Lower leg skin (tissue), 4 donors: ENCODE measurements around the gene CPVL. TPM values are rescaled to one million over a fixed set of nuclear protein-coding genes. Genes with fewer than 3 reads are reported as not detected.

Source experiments
- DNase-seq, 2 donors: peaks; one replicate each; pipeline ENCODE4 v3.0.0-alpha.2; 2019; ENCODE audit warnings: low spot score in 2 of 2
- H3K4me3 ChIP-seq: fragments of 200-600 bp; sonication (generic); 2 replicates; pipeline ENCODE4 v1.5.1; 2017; ENCODE audit warnings: mild to moderate bottlenecking, low read depth; ENCODE audit not compliant: poor library complexity, severe bottlenecking
- POLR2A ChIP-seq, 2 donors: fragments of 450-650 bp; IDR thresholded peaks; one replicate each; pipeline ENCODE4 v1.6.1; 2016 to 2017; ENCODE audit warnings: antibody characterized with exemption in 2 of 2, mild to moderate bottlenecking in 1 of 2, moderate library complexity in 1 of 2
- WGBS, 2 donors: methylation state at CpG; one replicate each; pipeline ENCODE4 v1.1.5; 2018; 5-methylcytosine and 5-hydroxymethylcytosine counted together
- intact Hi-C: fragments of 100-400 bp; cut with DNase I; formaldehyde crosslinking; loops from one replicate; pipeline ENCODE4 v1.15.0; 2023; ENCODE audit warnings: low total_unique reads
- total RNA-seq, 4 donors: library from RNA; depleted of rRNA; stranded (reverse); fragments of >200 nt; gene quantifications; one replicate each; pipeline ENCODE4 v1.1.0, GENCODE V29; 2016

The CPVL gene
- total RNA-seq, 4 donors from 2014 or later, result 8.8 to 17.5 (median 12.6) TPM

DNA sequence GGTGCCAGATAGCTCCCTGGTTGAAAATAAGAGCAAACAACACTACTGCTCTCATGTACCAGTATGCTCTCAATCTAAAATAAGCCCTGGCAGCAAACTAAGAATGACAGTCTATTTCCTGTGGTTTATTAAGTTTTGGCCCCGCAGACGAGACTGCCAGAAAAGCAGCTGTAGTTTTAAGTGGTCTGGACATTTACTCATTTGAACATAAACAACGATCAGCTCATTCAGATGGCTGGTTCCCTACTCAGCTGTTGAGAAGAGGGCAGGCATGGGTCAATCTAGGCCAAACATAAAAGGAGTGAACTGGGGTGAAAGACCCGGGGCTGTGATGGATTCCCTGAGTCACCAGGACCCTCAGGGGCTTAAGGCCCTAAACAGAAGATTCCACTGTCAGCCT lies 192.7 kb downstream of the CPVL start:
- intact Hi-C loops, result no loop called here
- TF ChIP-seq POLR2A (IDR thresholded peaks at IDR 0.05), result no peak
- no peak for DNase-seq
- 31 to 40% methylated on average over 4 of the region's 4 CpGs for WGBS, 2 donors
- no peak overlapping the region for H3K4me3 ChIP-seq

Other genes with a start within 250 kb of the CPVL start
- gene TRIL, start 188.2 kb downstream of the CPVL start, total RNA-seq, result 1 to 10 TPM in 2 of 4 donors, under 1 TPM in 2; 0.89 to 3.9 (median 1.9) TPM
- 1 to 10 TPM; 1.0 to 3.8 (median 2.0) TPM for gene CHN2, start 48.2 kb upstream of the CPVL start, total RNA-seq